ENCODE data around the gene RASA1.
A peak's percentile ranks its signal among the peaks of the same experiment; 100 is the strongest.

The RASA1 gene

GRCh38 chr5:87411973-87412629, 144.4 kb downstream of the RASA1 start:
- Histone ChIP-seq H3K4me1 (ENCODE audit: control insufficient read depth, insufficient read depth, low read length) (0 out of 2 replicates have a peak, but pooled peaks cover 1% of the 10 kb centered on the region), H3K4me3 (ENCODE audit: low read length) (peak overlapping the region; percentile 68), H3K36me3 (ENCODE audit: control insufficient read depth, insufficient read depth, low read length) (peaks cover 6% of the 10 kb centered on the region; the same call in 1 of the 2 replicates), H3K9me3 (ENCODE audit: control insufficient read depth, insufficient read depth, low read length) (no peaks in the 10 kb centered on the region), H3K27me3 (ENCODE audit: control insufficient read depth, insufficient read depth, low read length) (no peaks in the 10 kb centered on the region), H3K27ac (ENCODE audit: low read length) (no peak overlapping the region)
- no peak for DNase-seq (ENCODE audit: low read depth, low spot score)
- WGBS (ENCODE audit: insufficient coverage, insufficient read length): no CpG with 5 or more reads among the region's 29 CpGs

- no peak within 1 kb of the TSS for H3K27ac ChIP-seq (ENCODE audit: low read length)
- no CpG with 5 or more reads among the region's 46 CpGs for WGBS (ENCODE audit: insufficient coverage, insufficient read length)
- no peaks in the 10 kb centered on the region for H3K9me3 ChIP-seq (ENCODE audit: control insufficient read depth, insufficient read depth, low read length)
- no peaks in the 10 kb centered on the region for H3K27me3 ChIP-seq (ENCODE audit: control insufficient read depth, insufficient read depth, low read length)
- DNase-seq (ENCODE audit: low read depth, low spot score): peak; percentile 97
- peaks cover 4% of the 10 kb centered on the region; the same call in 1 of the 2 replicates for H3K36me3 ChIP-seq (ENCODE audit: control insufficient read depth, insufficient read depth, low read length)
- H3K4me3 ChIP-seq (ENCODE audit: low read length): peak within 1 kb of the TSS; percentile 68
- 0 out of 2 replicates have a peak, but pooled peaks cover 1% of the 10 kb centered on the region for H3K4me1 ChIP-seq (ENCODE audit: control insufficient read depth, insufficient read depth, low read length)
These were observed 145.1 kb downstream of the RASA1 start, which contains the start of gene CCNH for GRCh38 chr5:87412630-87413342. Gene CCNH (minus strand): TSS chr5:87412930. CDS start chr5:87412794, 136 bp downstream.

GRCh38 chr5:87413343-87413645, 145.6 kb downstream of the RASA1 start:
- Histone ChIP-seq H3K27ac (ENCODE audit: low read length) (no peak overlapping the region), H3K36me3 (ENCODE audit: control insufficient read depth, insufficient read depth, low read length) (peaks cover 4% of the 10 kb centered on the region; the same call in 1 of the 2 replicates)
- no peak for DNase-seq (ENCODE audit: low read depth, low spot score)

DNA sequence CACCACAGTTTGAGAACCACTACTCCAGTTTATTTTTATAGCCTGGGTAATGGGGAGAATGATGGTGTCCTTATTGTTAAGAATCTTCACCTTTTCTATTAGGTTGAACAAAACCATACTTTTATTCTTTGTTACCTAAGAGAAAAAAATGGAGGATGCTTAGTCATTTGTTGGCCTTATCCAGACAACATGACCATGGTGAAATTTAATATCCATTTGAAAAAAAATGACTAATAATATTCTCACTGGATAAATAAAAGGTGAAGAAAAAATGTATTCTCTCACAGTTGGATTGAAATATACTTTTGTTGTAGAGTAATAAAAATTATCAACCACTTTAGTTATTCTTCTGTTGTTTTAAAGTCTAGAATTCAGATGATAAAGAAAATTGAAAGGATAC, 150.8 kb downstream of the RASA1 start:
- Histone ChIP-seq H3K36me3 (ENCODE audit: control insufficient read depth, insufficient read depth, low read length) (no peaks in the 10 kb centered on the region), H3K9me3 (ENCODE audit: control insufficient read depth, insufficient read depth, low read length) (no peaks in the 10 kb centered on the region), H3K4me1 (ENCODE audit: control insufficient read depth, insufficient read depth, low read length) (no peaks in the 10 kb centered on the region), H3K27ac (ENCODE audit: low read length) (no peak overlapping the region), H3K27me3 (ENCODE audit: control insufficient read depth, insufficient read depth, low read length) (no peaks in the 10 kb centered on the region), H3K4me3 (ENCODE audit: low read length) (no peak overlapping the region)
- DNase-seq (ENCODE audit: low read depth, low spot score): no peak

More at GRCh38 chr5:87413343-87413645, 145.6 kb downstream of the RASA1 start:
- Histone ChIP-seq H3K4me1 (ENCODE audit: control insufficient read depth, insufficient read depth, low read length) (0 out of 2 replicates have a peak, but pooled peaks cover 1% of the 10 kb centered on the region), H3K27me3 (ENCODE audit: control insufficient read depth, insufficient read depth, low read length) (no peaks in the 10 kb centered on the region), H3K9me3 (ENCODE audit: control insufficient read depth, insufficient read depth, low read length) (no peaks in the 10 kb centered on the region), H3K4me3 (ENCODE audit: low read length) (peak overlapping the region; percentile 25; the same call in 1 of the 2 replicates)
- no CpG with 5 or more reads among the region's 3 CpGs for WGBS (ENCODE audit: insufficient coverage, insufficient read length)

- Histone ChIP-seq H3K27me3 (ENCODE audit: control insufficient read depth, insufficient read depth, low read length) (no peaks in the 10 kb centered on the region), H3K9me3 (ENCODE audit: control insufficient read depth, insufficient read depth, low read length) (no peaks in the 10 kb centered on the region), H3K4me1 (ENCODE audit: control insufficient read depth, insufficient read depth, low read length) (no peaks in the 10 kb centered on the region), H3K4me3 (ENCODE audit: low read length) (no peak overlapping the region), H3K36me3 (ENCODE audit: control insufficient read depth, insufficient read depth, low read length) (no peaks in the 10 kb centered on the region), H3K27ac (ENCODE audit: low read length) (no peak overlapping the region)
- DNase-seq (ENCODE audit: low read depth, low spot score): no peak
These were observed 153.6 kb downstream of the RASA1 start for GRCh38 chr5:87421307-87421706.

DNA sequence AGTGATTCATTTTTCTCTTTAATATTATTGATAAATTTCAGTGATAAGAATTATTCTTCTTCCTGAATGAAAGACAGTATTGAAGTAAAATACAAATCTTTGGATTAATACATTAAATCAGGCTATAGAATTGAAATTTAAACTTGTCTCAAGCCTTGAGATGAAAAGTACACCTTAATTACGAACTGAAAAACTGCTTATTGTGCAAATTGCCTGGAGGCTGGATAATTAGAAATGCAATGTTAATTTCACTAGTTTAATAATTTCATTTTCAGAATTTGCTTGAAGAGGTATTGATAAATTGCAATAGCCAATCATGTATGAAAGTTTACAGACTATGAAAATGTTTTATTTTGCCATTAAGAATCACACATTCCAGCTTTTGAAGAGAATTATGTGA, 156.1 kb downstream of the RASA1 start:
- no peaks in the 10 kb centered on the region for H3K36me3 ChIP-seq (ENCODE audit: control insufficient read depth, insufficient read depth, low read length)
- H3K4me3 ChIP-seq (ENCODE audit: low read length): no peak overlapping the region
- DNase-seq (ENCODE audit: low read depth, low spot score): no peak
- WGBS (ENCODE audit: insufficient coverage, insufficient read length): no CpG with 5 or more reads among the region's 1 CpG
- H3K27ac ChIP-seq (ENCODE audit: low read length): no peak overlapping the region
- H3K9me3 ChIP-seq (ENCODE audit: control insufficient read depth, insufficient read depth, low read length): no peaks in the 10 kb centered on the region
- no peaks in the 10 kb centered on the region for H3K4me1 ChIP-seq (ENCODE audit: control insufficient read depth, insufficient read depth, low read length)
- H3K27me3 ChIP-seq (ENCODE audit: control insufficient read depth, insufficient read depth, low read length): no peaks in the 10 kb centered on the region

DNA sequence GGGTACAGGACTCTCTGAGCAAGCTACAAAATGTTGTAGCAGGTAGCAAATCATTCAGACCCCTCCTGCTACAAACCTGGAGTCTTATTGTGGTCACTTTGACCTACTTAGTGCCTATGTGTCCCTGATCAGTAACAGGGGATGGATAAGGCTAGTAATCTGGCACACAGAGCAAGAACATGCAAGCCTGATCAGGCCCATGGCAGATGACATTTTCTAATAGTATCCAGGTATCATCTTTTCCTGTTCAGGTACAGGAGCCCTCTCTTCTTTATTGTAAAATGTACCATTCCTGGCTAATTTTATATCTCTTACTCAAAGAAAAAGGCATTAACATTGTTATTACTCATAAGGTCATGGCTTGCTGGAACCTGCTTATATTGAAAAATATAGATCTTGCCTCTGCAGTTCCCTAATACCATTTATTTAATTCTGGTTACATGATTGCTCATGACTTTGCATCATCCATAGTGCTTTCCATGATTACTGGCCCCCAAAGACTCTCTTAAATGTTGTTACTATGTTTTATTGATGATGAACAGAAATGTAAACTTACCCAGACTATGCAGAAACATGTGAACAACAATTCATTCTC, 163.3 kb downstream of the RASA1 start:
- H3K27ac ChIP-seq (ENCODE audit: low read length): no peak overlapping the region
- no peak for DNase-seq (ENCODE audit: low read depth, low spot score)

GRCh38 chr5:87432460-87432859, 164.8 kb downstream of the RASA1 start:
- no CpG with 5 or more reads among the region's 2 CpGs for WGBS (ENCODE audit: insufficient coverage, insufficient read length)
- no peak for DNase-seq (ENCODE audit: low read depth, low spot score)
- H3K4me1 ChIP-seq (ENCODE audit: control insufficient read depth, insufficient read depth, low read length): no peaks in the 10 kb centered on the region
- no peaks in the 10 kb centered on the region for H3K36me3 ChIP-seq (ENCODE audit: control insufficient read depth, insufficient read depth, low read length)
- H3K4me3 ChIP-seq (ENCODE audit: low read length): no peak overlapping the region
- no peak overlapping the region for H3K27ac ChIP-seq (ENCODE audit: low read length)
- no peaks in the 10 kb centered on the region for H3K27me3 ChIP-seq (ENCODE audit: control insufficient read depth, insufficient read depth, low read length)
- no peaks in the 10 kb centered on the region for H3K9me3 ChIP-seq (ENCODE audit: control insufficient read depth, insufficient read depth, low read length)

More for the DNA sequence above, 163.3 kb downstream of the RASA1 start:
- Histone ChIP-seq H3K36me3 (ENCODE audit: control insufficient read depth, insufficient read depth, low read length) (no peaks in the 10 kb centered on the region), H3K27me3 (ENCODE audit: control insufficient read depth, insufficient read depth, low read length) (no peaks in the 10 kb centered on the region), H3K4me1 (ENCODE audit: control insufficient read depth, insufficient read depth, low read length) (no peaks in the 10 kb centered on the region), H3K9me3 (ENCODE audit: control insufficient read depth, insufficient read depth, low read length) (no peaks in the 10 kb centered on the region), H3K4me3 (ENCODE audit: low read length) (no peak overlapping the region)

GRCh38 chr5:87433945-87434344, 166.3 kb downstream of the RASA1 start:
- no peaks in the 10 kb centered on the region for H3K4me1 ChIP-seq (ENCODE audit: control insufficient read depth, insufficient read depth, low read length)
- H3K27me3 ChIP-seq (ENCODE audit: control insufficient read depth, insufficient read depth, low read length): no peaks in the 10 kb centered on the region
- no CpG with 5 or more reads among the region's 1 CpG for WGBS (ENCODE audit: insufficient coverage, insufficient read length)
- H3K4me3 ChIP-seq (ENCODE audit: low read length): no peak overlapping the region
- H3K9me3 ChIP-seq (ENCODE audit: control insufficient read depth, insufficient read depth, low read length): no peaks in the 10 kb centered on the region
- H3K36me3 ChIP-seq (ENCODE audit: control insufficient read depth, insufficient read depth, low read length): no peaks in the 10 kb centered on the region
- H3K27ac ChIP-seq (ENCODE audit: low read length): no peak overlapping the region
- DNase-seq (ENCODE audit: low read depth, low spot score): no peak

GRCh38 chr5:87434461-87434860, 166.8 kb downstream of the RASA1 start:
- Histone ChIP-seq H3K4me1 (ENCODE audit: control insufficient read depth, insufficient read depth, low read length) (no peaks in the 10 kb centered on the region), H3K9me3 (ENCODE audit: control insufficient read depth, insufficient read depth, low read length) (no peaks in the 10 kb centered on the region), H3K27me3 (ENCODE audit: control insufficient read depth, insufficient read depth, low read length) (no peaks in the 10 kb centered on the region), H3K36me3 (ENCODE audit: control insufficient read depth, insufficient read depth, low read length) (no peaks in the 10 kb centered on the region), H3K27ac (ENCODE audit: low read length) (no peak overlapping the region), H3K4me3 (ENCODE audit: low read length) (no peak overlapping the region)
- no CpG with 5 or more reads among the region's 1 CpG for WGBS (ENCODE audit: insufficient coverage, insufficient read length)
- no peak for DNase-seq (ENCODE audit: low read depth, low spot score)

Measured in iPS DF 6.9 (cell line).